Measurements from ENCODE around the gene CTNND2. TPM values are rescaled to one million over a fixed set of nuclear protein-coding genes. Genes with fewer than 3 reads are reported as not detected.

Gene CTNND2
- total RNA-seq, 1 experiment from 2014 or later = 7.0 TPM

GRCh38 chr5:11734369-11734768 lies 169.9 kb downstream of the CTNND2 start:
- no peak overlapping the region for H3T11ph ChIP-seq (ENCODE audit: low read length)
- no peaks in the 10 kb centered on the region for H3K9me3 ChIP-seq (ENCODE audit: control insufficient read depth, low read depth, low read length)
- no CpG with 5 or more reads among the region's 1 CpG for WGBS (ENCODE audit: extremely low coverage, insufficient read length, low lambda C conversion rate)
- no peak overlapping the region for H2BK15ac ChIP-seq (ENCODE audit: low read depth, low read length)
- no peaks in the 10 kb centered on the region for H3K9me3 Mint-ChIP-seq
- H2BK20ac ChIP-seq (ENCODE audit: low read depth, low read length, poor library complexity, severe bottlenecking) = no peak overlapping the region
- no peak overlapping the region for H3K23ac ChIP-seq (ENCODE audit: insufficient read length, low read depth, low read length)
- H4K5ac ChIP-seq (ENCODE audit: insufficient read length, low read depth, low read length) = no peak overlapping the region
- no peak overlapping the region for H4K8ac ChIP-seq (replicated peaks; ENCODE audit: insufficient read length, low read depth, low read length)
- no peak overlapping the region for H2BK5ac ChIP-seq (ENCODE audit: insufficient read length, low read length)
- no peaks in the 10 kb centered on the region; the same call in 1 of the 2 replicates for H3K79me2 ChIP-seq (ENCODE audit: insufficient read depth, low read length)
- no peak overlapping the region for H3K4me2 ChIP-seq (ENCODE audit: insufficient read depth, insufficient read length, low read length)
- no peak overlapping the region for H3K27ac Mint-ChIP-seq
- H4K20me1 ChIP-seq (ENCODE audit: control insufficient read depth, insufficient read depth, insufficient read length) = no peaks in the 10 kb centered on the region
- no peak overlapping the region for H3K9ac ChIP-seq (ENCODE audit: extremely low read depth, insufficient read length, low read length)
- no peak overlapping the region for H3K4ac ChIP-seq (ENCODE audit: low read depth, low read length)
- no peak overlapping the region for H2AK5ac ChIP-seq (ENCODE audit: insufficient read length, low read length)
- no peak overlapping the region for H3K4me3 Mint-ChIP-seq
- H3K36me3 Mint-ChIP-seq (ENCODE audit: insufficient read depth in 1 of 3, low read depth in 3 of 3) = no peaks in the 10 kb centered on the region; a peak in 1 of 7 replicates
- H3K27me3 Mint-ChIP-seq (ENCODE audit: low read depth) = no peaks in the 10 kb centered on the region
- no peak overlapping the region for H2BK120ac ChIP-seq (ENCODE audit: low read depth, low read length, poor library complexity, severe bottlenecking)
- DNase-seq = no peak
- no peaks in the 10 kb centered on the region for H3K27me3 ChIP-seq (ENCODE audit: insufficient read depth, low read length)
- no peaks in the 10 kb centered on the region for H3K79me1 ChIP-seq (ENCODE audit: insufficient read depth, low read depth, low read length, poor library complexity, severe bottlenecking)
- H3K27ac ChIP-seq (ENCODE audit: insufficient read length, low read depth, low read length) = no peak overlapping the region
- no peaks in the 10 kb centered on the region for H3K23me2 ChIP-seq (ENCODE audit: insufficient read length, low read depth, low read length, poor library complexity, severe bottlenecking)
- no peak overlapping the region for H3K56ac ChIP-seq (ENCODE audit: insufficient read length, low read depth, low read length)
- H3K18ac ChIP-seq (ENCODE audit: insufficient read length, low read depth, low read length) = no peak overlapping the region
- TF ChIP-seq CTCF (conservative IDR thresholded peaks at IDR 0.05) = no peak
- H2BK12ac ChIP-seq (ENCODE audit: insufficient read length, low read depth, low read length) = no peak overlapping the region
- peaks cover 2 to 3% of the 10 kb centered on the region in 2 experiments; a peak in 1 of 4 replicates for H3K4me1 Mint-ChIP-seq
- no peak overlapping the region for H4K91ac ChIP-seq (ENCODE audit: insufficient read length, low read depth, low read length)
- H3K4me1 ChIP-seq (ENCODE audit: insufficient read depth, low read length) = no peaks in the 10 kb centered on the region
- H2AFZ ChIP-seq (ENCODE audit: low read length) = no peak overlapping the region
- H3K14ac ChIP-seq (ENCODE audit: insufficient read depth, low read length) = no peak overlapping the region
